Effector CD4-positive, alpha-beta T cell (primary cell): Measurements from ENCODE around the gene P2RY6.
"Not testable (repeated sequence)": the region's sequence is repeated elsewhere in the genome, so short reads cannot be mapped to it uniquely, and the experiment has no call there.

Source experiments
- DNase-seq: peaks from one replicate; pipeline ENCODE4 v3.0.0-alpha.2; 2020

P2RY6 gene

GRCh38 chr11:73262851-73263495, 9.2 kb upstream of the P2RY6 start:
- no peak for DNase-seq

- no peak for DNase-seq
Observed at GRCh38 chr11:73263640-73264039, 8.5 kb upstream of the P2RY6 start.

GRCh38 chr11:73265278-73265810, 6.8 kb upstream of the P2RY6 start:
- no peak for DNase-seq

GRCh38 chr11:73265853-73266645, 6.1 kb upstream of the P2RY6 start:
- DNase-seq = no peak

- no peak for DNase-seq
Observed at GRCh38 chr11:73266646-73267020, 5.5 kb upstream of the P2RY6 start.

- DNase-seq = no peak
Observed at GRCh38 chr11:73267122-73267846, 4.9 kb upstream of the P2RY6 start.

- no peak for DNase-seq
Observed at GRCh38 chr11:73267906-73268540, 4.1 kb upstream of the P2RY6 start.

- no peak for DNase-seq
Observed at GRCh38 chr11:73268671-73269271, 3.4 kb upstream of the P2RY6 start.

GRCh38 chr11:73269459-73270015, 2.6 kb upstream of the P2RY6 start:
- no peak for DNase-seq

- DNase-seq = no peak
Observed at GRCh38 chr11:73270016-73270854, 1.9 kb upstream of the P2RY6 start.

- DNase-seq = no peak
Observed at GRCh38 chr11:73270855-73271477, 1.2 kb upstream of the P2RY6 start.

- DNase-seq = not testable (repeated sequence)
Observed at GRCh38 chr11:73271478-73271865, 666 bp upstream of the P2RY6 start.

- DNase-seq = no peak
Observed at GRCh38 chr11:73272680-73273038, 521 bp downstream of the P2RY6 start.

- no peak for DNase-seq
Observed at GRCh38 chr11:73273222-73273895, 1.2 kb downstream of the P2RY6 start.

GRCh38 chr11:73274191-73274590, 2.1 kb downstream of the P2RY6 start:
- not testable (repeated sequence) for DNase-seq

GRCh38 chr11:73274722-73275380, 2.7 kb downstream of the P2RY6 start:
- DNase-seq = no peak

GRCh38 chr11:73275381-73275750, 3.2 kb downstream of the P2RY6 start:
- no peak for DNase-seq

- DNase-seq = no peak
Observed at GRCh38 chr11:73277467-73277866, 5.3 kb downstream of the P2RY6 start.

- no peak for DNase-seq
Observed at GRCh38 chr11:73280626-73281025, 8.5 kb downstream of the P2RY6 start.

GRCh38 chr11:73281201-73281741, 9.1 kb downstream of the P2RY6 start:
- DNase-seq = no peak
